ENCODE results near the gene ZNF608.

Gene ZNF608

DNA sequence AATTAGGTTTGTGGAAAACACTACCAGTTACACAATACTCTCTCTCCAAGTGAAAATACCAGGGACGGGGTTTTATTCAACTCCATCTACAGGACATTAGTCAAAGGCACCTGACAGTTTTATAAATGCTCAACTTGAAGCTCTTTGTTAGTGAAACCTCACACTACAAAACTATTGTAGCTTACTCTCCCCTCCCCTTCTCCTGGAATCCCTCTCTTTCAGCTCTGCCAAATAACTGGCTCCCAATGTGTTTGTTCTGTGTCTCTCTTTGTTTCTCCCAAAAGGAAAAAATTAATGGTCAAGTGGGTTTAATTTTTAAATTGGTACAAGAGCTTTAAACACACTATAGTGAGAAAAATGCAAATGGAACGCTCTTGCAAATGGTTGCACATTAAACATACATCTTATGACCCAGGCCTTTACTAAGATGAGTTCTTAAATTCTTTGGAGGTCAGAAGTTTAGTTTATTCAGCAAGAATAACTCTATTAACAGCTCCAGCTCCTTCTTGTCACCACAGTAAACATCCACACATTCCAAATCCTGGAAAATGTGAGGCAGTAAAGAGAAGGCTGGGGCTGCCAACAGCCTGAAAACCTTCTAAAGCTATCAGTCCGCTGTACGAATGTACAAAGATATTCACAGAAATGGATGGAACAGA, 48.4 kb downstream of the ZNF608 start:
- TF ChIP-seq, protein P1, sequence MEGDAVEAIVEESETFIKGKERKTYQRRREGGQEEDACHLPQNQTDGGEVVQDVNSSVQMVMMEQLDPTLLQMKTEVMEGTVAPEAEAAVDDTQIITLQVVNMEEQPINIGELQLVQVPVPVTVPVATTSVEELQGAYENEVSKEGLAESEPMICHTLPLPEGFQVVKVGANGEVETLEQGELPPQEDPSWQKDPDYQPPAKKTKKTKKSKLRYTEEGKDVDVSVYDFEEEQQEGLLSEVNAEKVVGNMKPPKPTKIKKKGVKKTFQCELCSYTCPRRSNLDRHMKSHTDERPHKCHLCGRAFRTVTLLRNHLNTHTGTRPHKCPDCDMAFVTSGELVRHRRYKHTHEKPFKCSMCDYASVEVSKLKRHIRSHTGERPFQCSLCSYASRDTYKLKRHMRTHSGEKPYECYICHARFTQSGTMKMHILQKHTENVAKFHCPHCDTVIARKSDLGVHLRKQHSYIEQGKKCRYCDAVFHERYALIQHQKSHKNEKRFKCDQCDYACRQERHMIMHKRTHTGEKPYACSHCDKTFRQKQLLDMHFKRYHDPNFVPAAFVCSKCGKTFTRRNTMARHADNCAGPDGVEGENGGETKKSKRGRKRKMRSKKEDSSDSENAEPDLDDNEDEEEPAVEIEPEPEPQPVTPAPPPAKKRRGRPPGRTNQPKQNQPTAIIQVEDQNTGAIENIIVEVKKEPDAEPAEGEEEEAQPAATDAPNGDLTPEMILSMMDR (IDR thresholded peaks at IDR 0.05): no peak

DNA sequence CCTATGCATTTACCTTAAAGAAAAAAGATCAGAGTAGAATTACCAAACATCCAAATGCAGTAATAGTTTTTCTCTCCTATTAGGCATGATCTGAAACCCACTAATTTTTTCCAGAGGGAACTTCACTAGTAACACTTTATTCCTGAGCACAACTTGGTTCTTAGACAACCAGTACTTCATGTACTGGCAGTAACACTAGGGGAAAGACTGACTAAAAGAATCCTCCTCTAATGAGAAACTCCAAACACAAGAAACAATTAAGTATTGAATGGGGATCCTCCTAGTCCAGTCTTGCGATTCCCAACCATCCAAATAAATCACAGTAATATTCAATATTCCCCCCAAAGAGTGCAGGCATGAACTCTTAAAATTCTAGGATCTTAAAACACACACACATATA, 48.9 kb downstream of the ZNF608 start:
- TF ChIP-seq, protein P1 (IDR thresholded peaks at IDR 0.05): no peak

DNA sequence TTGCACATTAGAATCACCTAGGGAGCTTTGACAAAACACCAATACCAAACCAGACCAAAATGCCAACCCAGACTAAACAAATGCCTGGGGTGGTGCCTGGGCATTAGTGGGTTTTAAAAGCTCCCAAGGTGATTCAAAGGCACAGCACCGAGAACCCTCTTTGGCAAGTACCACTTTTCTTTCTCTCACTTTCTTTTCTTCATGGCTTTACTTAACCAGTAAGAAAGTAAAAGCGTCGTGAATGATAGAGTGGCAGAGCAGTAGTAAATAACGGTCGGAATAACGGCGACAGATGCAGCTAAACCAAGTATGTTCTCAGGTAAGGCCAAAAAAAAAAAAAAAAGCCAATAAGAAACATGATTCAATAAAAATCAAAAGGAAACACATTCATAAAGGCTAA, 49.5 kb downstream of the ZNF608 start:
- TF ChIP-seq, protein P1 (IDR thresholded peaks at IDR 0.05): no peak
